H1 (cell line): Measurements from ENCODE around the gene CXCR5. TPM values are rescaled to one million over a fixed set of nuclear protein-coding genes. Genes with fewer than 3 reads are reported as not detected.

ENCODE experiments used
- CTCF ChIA-PET: fragments of 300-600 bp; sonication (Branson Sonifier 250); formaldehyde crosslinking; loops from one replicate; lab custom pipeline; 2021; ENCODE audit not compliant: partially characterized antibody; lab: Charles Lee
- POLR2A ChIA-PET: fragments of 300-600 bp; sonication (Branson Sonifier 250); formaldehyde crosslinking; loops from one replicate; lab custom pipeline; 2021; ENCODE audit warnings: inconsistent platforms; ENCODE audit not compliant: partially characterized antibody; lab: Charles Lee
- DNase-seq, 2 experiments: peaks; one replicate each; pipeline versions ENCODE4 v3.0.0 to v3.0.0-alpha.2; 2010 to 2022; ENCODE audit warnings: low spot score in 2 of 2, low read depth in 1 of 2, mixed read lengths in 1 of 2
- FAIRE-seq: peaks from 2 replicates; lab custom pipeline; 2011; peaks lifted over from hg19 to GRCh38; lab: Jason Lieb, UNC
- H2AFZ ChIP-seq: 2 replicates; pipeline ENCODE4 v1.8.1; 2012; ENCODE audit warnings: low read length, inconsistent platforms
- H2AK5ac ChIP-seq: 2 replicates; pipeline ENCODE4 v1.6.1; 2013; ENCODE audit warnings: low read depth, low read length
- H2BK120ac ChIP-seq: replicated peaks from 2 replicates; pipeline ENCODE3; 2013; ENCODE audit warnings: low read depth, low read length, inconsistent platforms
- H2BK12ac ChIP-seq: 2 replicates; pipeline ENCODE4 v1.6.1; 2013; ENCODE audit warnings: low read depth, low read length
- H2BK15ac ChIP-seq: 2 replicates; pipeline ENCODE4 v1.6.1; 2013; ENCODE audit warnings: low read length
- H2BK20ac ChIP-seq: 2 replicates; pipeline ENCODE4 v1.6.1; 2013; ENCODE audit warnings: low read length
- H2BK5ac ChIP-seq: 2 replicates; pipeline ENCODE4 v1.6.1; 2013; ENCODE audit warnings: low read depth, low read length
- H3K14ac ChIP-seq: 2 replicates; pipeline ENCODE4 v1.6.1; 2013; ENCODE audit warnings: inconsistent platforms; ENCODE audit not compliant: insufficient read length
- H3K18ac ChIP-seq: 2 replicates; pipeline ENCODE4 v1.6.1; 2013; ENCODE audit warnings: low read length; ENCODE audit errors: extremely low read depth
- H3K23ac ChIP-seq: 2 replicates; pipeline ENCODE4 v1.6.1; 2013; ENCODE audit warnings: inconsistent platforms; ENCODE audit not compliant: insufficient read length
- H3K23me2 ChIP-seq: 2 replicates; pipeline ENCODE4 v1.6.1; 2013; ENCODE audit warnings: low read depth, low read length
- H3K27ac ChIP-seq: 2 replicates; pipeline ENCODE4 v1.6.1; 2011; ENCODE audit warnings: low read depth, low read length, inconsistent platforms
- H3K27me3 ChIP-seq, 4 experiments: replicated peaks in 1 of 4; 1 replicate in 1 of 4; 2 replicates in 3 of 4; pipeline versions ENCODE4 v1.6.1 to v1.8.1; 2011 to 2013; ENCODE audit warnings: low read length in 3 of 4, mild to moderate bottlenecking in 3 of 4, inconsistent platforms in 2 of 4, mixed read lengths in 2 of 4, moderate library complexity in 1 of 4; ENCODE audit not compliant: control insufficient read depth in 3 of 4, insufficient read depth in 3 of 4; ENCODE audit errors: extremely low read depth in 1 of 4
- H3K36me3 ChIP-seq, 4 experiments: 2 replicates each; pipeline versions ENCODE4 v1.6.1 to v1.8.1; 2011 to 2013; ENCODE audit warnings: mild to moderate bottlenecking in 4 of 4, low read length in 3 of 4, moderate library complexity in 2 of 4, control low read depth in 1 of 4, inconsistent platforms in 1 of 4; ENCODE audit not compliant: insufficient read depth in 4 of 4, control insufficient read depth in 2 of 4
- H3K4ac ChIP-seq: replicated peaks from 2 replicates; pipeline ENCODE3; 2013; ENCODE audit warnings: low read length, low read depth, mixed read lengths, inconsistent platforms; ENCODE audit not compliant: insufficient read length
- H3K4me1 ChIP-seq, 4 experiments: replicated peaks in 1 of 4; 1 replicate in 1 of 4; 2 replicates in 3 of 4; pipeline versions ENCODE4 v1.6.1 to v1.8.1; 2011 to 2013; ENCODE audit warnings: low read length in 3 of 4, inconsistent platforms in 2 of 4, mixed read lengths in 1 of 4; ENCODE audit not compliant: insufficient read depth in 4 of 4, control insufficient read depth in 3 of 4
- H3K4me2 ChIP-seq, 2 experiments: 2 replicates each; pipeline versions ENCODE4 v1.6.1 to v1.8.1; 2011 to 2013; ENCODE audit warnings: low read depth in 2 of 2, low read length in 2 of 2, control low read depth in 1 of 2, inconsistent platforms in 1 of 2, mild to moderate bottlenecking in 1 of 2; ENCODE audit not compliant: insufficient read depth in 1 of 2
- H3K4me3 ChIP-seq, 4 experiments: fragments of 200-600, 300-600 bp in 1 of 4; sonication (generic), shearing (Covaris generic), sonication (Bioruptor Twin) in 1 of 4; 2 replicates each; pipeline versions ENCODE4 v1.5.1 to v1.8.1; 2011 to 2016; ENCODE audit warnings: low read length in 4 of 4, low read depth in 3 of 4, control low read depth in 2 of 4, inconsistent platforms in 2 of 4, mild to moderate bottlenecking in 2 of 4, mixed read lengths in 1 of 4, moderate library complexity in 1 of 4; ENCODE audit not compliant: insufficient read depth in 2 of 4; ENCODE audit errors: extremely low read depth in 1 of 4
- H3K56ac ChIP-seq: replicated peaks from 2 replicates; pipeline ENCODE3; 2013; ENCODE audit warnings: low read depth, mild to moderate bottlenecking, mixed read lengths, low read length, inconsistent platforms; ENCODE audit not compliant: insufficient read length
- H3K79me1 ChIP-seq: 2 replicates; pipeline ENCODE4 v1.6.1; 2013; ENCODE audit warnings: low read depth, low read length, control low read depth
- H3K79me2 ChIP-seq, 2 experiments: 2 replicates each; pipeline versions ENCODE4 v1.6.1 to v1.8.1; 2012 to 2013; ENCODE audit warnings: low read length in 2 of 2, mild to moderate bottlenecking in 2 of 2, inconsistent platforms in 1 of 2; ENCODE audit not compliant: insufficient read depth in 2 of 2, control insufficient read depth in 1 of 2
- H3K9ac ChIP-seq, 4 experiments: replicated peaks in 1 of 4; 1 replicate in 1 of 4; 2 replicates in 3 of 4; pipeline versions ENCODE4 v1.6.1 to v1.8.1; 2011 to 2013; ENCODE audit warnings: low read depth in 3 of 4, low read length in 3 of 4, control low read depth in 2 of 4, mild to moderate bottlenecking in 2 of 4, moderate library complexity in 2 of 4, inconsistent platforms in 1 of 4; ENCODE audit errors: extremely low read depth in 1 of 4
- H3K9me3 ChIP-seq, 2 experiments: 2 replicates each; pipeline versions ENCODE4 v1.6.1 to v1.8.1; 2012 to 2013; ENCODE audit warnings: mild to moderate bottlenecking in 2 of 2, moderate library complexity in 2 of 2, control low read depth in 1 of 2, inconsistent platforms in 1 of 2, low read depth in 1 of 2, low read length in 1 of 2, mixed read lengths in 1 of 2; ENCODE audit not compliant: insufficient read depth in 2 of 2
- H4K20me1 ChIP-seq, 2 experiments: replicated peaks in 1 of 2; 2 replicates each; pipeline versions ENCODE3 to v1.8.1; 2011 to 2013; ENCODE audit warnings: inconsistent platforms in 2 of 2, low read length in 2 of 2, mild to moderate bottlenecking in 1 of 2; ENCODE audit not compliant: insufficient read depth in 2 of 2, control insufficient read depth in 1 of 2
- H4K5ac ChIP-seq: 2 replicates; pipeline ENCODE4 v1.6.1; 2013; ENCODE audit warnings: low read length, low read depth, mixed read lengths, inconsistent platforms; ENCODE audit not compliant: insufficient read length
- H4K8ac ChIP-seq: 2 replicates; pipeline ENCODE4 v1.8.0; 2013; ENCODE audit warnings: mild to moderate bottlenecking, moderate library complexity, low read length, inconsistent platforms; ENCODE audit not compliant: insufficient read depth; ENCODE audit errors: extremely low read depth
- H4K91ac ChIP-seq: replicated peaks from 2 replicates; pipeline ENCODE3; 2013; ENCODE audit warnings: low read length, mixed read lengths, inconsistent platforms; ENCODE audit not compliant: insufficient read length
- ASH2L ChIP-seq: fragments of 200-600, 300-600 bp; sonication (generic); IDR thresholded peaks from one replicate; pipeline ENCODE4 v1.7.1; 2017; ENCODE audit warnings: low read length
- RAD21 ChIP-seq, 2 experiments: IDR thresholded peaks in 1 of 2; conservative IDR thresholded peaks in 1 of 2; 2 replicates each; pipeline ENCODE4 v1.6.1; 2011; ENCODE audit warnings: low read depth in 2 of 2, low read length in 2 of 2, improper control_type of control experiment in 1 of 2, inconsistent platforms in 1 of 2, mild to moderate bottlenecking in 1 of 2, moderate library complexity in 1 of 2
- WGBS, 2 experiments: shearing (Covaris generic) in 1 of 2; methylation state at CpG; one replicate each; pipeline versions ENCODE4 v1.1.6 to v1.1.7; 2013 to 2015; ENCODE audit warnings: low lambda C conversion rate in 2 of 2, mixed read lengths in 2 of 2, inconsistent platforms in 1 of 2, low coverage in 1 of 2, missing lambda C conversion rate in 1 of 2; ENCODE audit not compliant: insufficient replicate concordance in 2 of 2, insufficient coverage in 1 of 2, insufficient read length in 1 of 2; ENCODE audit errors: extremely low coverage in 1 of 2, missing lambda C conversion rate in 1 of 2; 5-methylcytosine and 5-hydroxymethylcytosine counted together
- polyA plus RNA-seq, 7 experiments: library from polyadenylated mRNA; depleted of rRNA in 3 of 7; stranded (reverse) in 5 of 7; unstranded in 2 of 7; fragments of >200 nt in 5 of 7; fragments of 200-250 nt in 2 of 7; gene quantifications; 1 replicate in 5 of 7; 2 replicates in 1 of 7; 4 replicates in 1 of 7; pipeline versions ENCODE4 v1.2.1 to v1.2.3, GENCODE V29; 2011 to 2013; ENCODE audit warnings: missing spikeins in 2 of 7, mixed read lengths in 2 of 7
- total RNA-seq: library from RNA; stranded (reverse); fragmentation: NEBNext Ultra II Directional; extraction: Animal tissue kit (Norgen Biotek cat#: 25700); gene quantifications from 2 replicates; pipeline ENCODE4 v1.2.1, GENCODE V29; 2021

CXCR5 gene
- total and polyA plus RNA-seq, 2 of the 8 experiments (the other 6 are each of a cell fraction or from before 2014, with no cell fraction given): not detected

DNA sequence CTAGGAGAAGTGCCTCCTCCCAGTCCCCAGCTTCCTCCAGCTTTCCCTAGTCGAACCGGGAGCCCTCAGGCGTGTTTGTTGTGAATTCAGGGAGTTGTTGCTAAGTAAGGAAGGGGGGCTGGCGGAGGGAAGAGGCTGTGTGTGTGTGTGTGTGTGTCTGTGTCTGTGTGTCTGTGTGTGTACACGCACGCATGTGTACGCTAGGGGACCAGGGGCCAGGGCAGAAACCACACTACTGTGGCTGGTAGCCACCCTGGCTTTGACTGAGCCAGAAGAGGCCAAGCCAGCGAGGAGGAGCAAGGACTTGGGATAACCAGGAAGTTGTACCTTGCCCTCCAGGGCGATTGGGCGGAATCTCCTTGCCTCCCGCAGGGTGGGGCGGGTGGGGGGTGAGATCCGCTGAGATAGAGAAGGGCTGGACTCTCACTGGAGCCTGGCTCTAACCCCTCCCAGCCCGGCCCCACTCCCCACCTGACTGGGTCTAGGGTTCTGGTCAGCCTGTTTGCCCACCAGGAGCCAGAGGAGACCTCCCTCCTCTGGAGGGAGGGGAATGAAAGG is 34.5 kb downstream of the CXCR5 start:
- Histone ChIP-seq H2AK5ac (peak overlapping the region; percentile 87; the same call in 1 of the 2 replicates), H3K9me3 (no peaks in the 10 kb centered on the region), H3K9ac (peak overlapping the region in 2 of 4 experiments; percentile 55 to 66; a peak in 4 of 7 replicates), H3K4me1 (peaks cover 31 to 90% (median 82%) of the 10 kb centered on the region in 4 experiments), H2BK5ac (peak overlapping the region; percentile 98), H2BK12ac (peak overlapping the region; percentile 99), H4K5ac (peak overlapping the region; percentile 77), H3K36me3 (no peaks in the 10 kb centered on the region; a peak in 1 of 8 replicates), H3K56ac (no peak overlapping the region), H3K4ac (no peak overlapping the region), H4K91ac (peak overlapping the region; percentile 93), H3K14ac (no peak overlapping the region), H3K23ac (no peak overlapping the region), H2BK120ac (no peak overlapping the region), H3K27me3 (no peaks in the 10 kb centered on the region), H2AFZ (no peak overlapping the region), H4K8ac (no peak overlapping the region), H3K79me1 (peaks cover 16% of the 10 kb centered on the region), H3K79me2 (peaks cover 6 to 91% of the 10 kb centered on the region in 2 experiments), H3K27ac (peak overlapping the region; percentile 75), H3K4me3 (peak overlapping the region; percentile 5 to 46 (median 13); a peak in 5 of 8 replicates), H2BK20ac (peak overlapping the region; percentile 98; the same call in 1 of the 2 replicates), H3K18ac (peak overlapping the region; percentile 94), H3K4me2 (peak overlapping the region; percentile 55 to 70), H2BK15ac (peak overlapping the region; percentile 77; the same call in 1 of the 2 replicates), H4K20me1 (peaks cover 0 to 5% of the 10 kb centered on the region in 2 experiments), H3K23me2 (peaks cover 7% of the 10 kb centered on the region)
- ChIA-PET POLR2A (interaction anchor here (1.0 to 10.7 kb wide), 2 partner anchors 23 to 127 kb away, joined by 3 to 61 read pairs; partner anchors contain the start of gene DDX6), CTCF (no interaction called here)
- TF ChIP-seq RAD21 (IDR thresholded peaks at IDR 0.05 in 1 of 2, conservative IDR thresholded peaks at IDR 0.05 in 1 of 2; ENCODE audit: low read depth in 2 of 2, low read length in 2 of 2) (no peak), ASH2L (peak; percentile 32)
- DNase-seq (no peak), FAIRE-seq (no peak)
- 15% methylated on average over 8 of the region's 14 CpGs; no CpG with 5 or more reads in 1 of the 2 experiments for WGBS, 2 experiments
